Kidney (tissue), 14 donors: Measurements from ENCODE around the gene AARS2. TPM values are rescaled to one million over a fixed set of nuclear protein-coding genes. Genes with fewer than 3 reads are reported as not detected.
"Not testable (repeated sequence)": the region's sequence is repeated elsewhere in the genome, so short reads cannot be mapped to it uniquely, and the experiment has no call there.

ENCODE experiments used
- DNase-seq, 5 donors: peaks; one replicate each; pipeline ENCODE4 v3.0.0-alpha.2; 2013 to 2020
- FAIRE-seq: peaks from 2 replicates; lab custom pipeline; 2012; peaks lifted over from hg19 to GRCh38; lab: Jason Lieb, UNC
- H3K27ac ChIP-seq, 2 donors: one replicate each; pipeline ENCODE4 v1.7.0; 2013; ENCODE audit warnings: low read depth in 2 of 2, low read length in 2 of 2, inconsistent platforms in 1 of 2
- H3K27me3 ChIP-seq: one replicate; pipeline ENCODE4 v1.7.1; 2013; ENCODE audit warnings: low read length, inconsistent platforms; ENCODE audit not compliant: control insufficient read depth, insufficient read depth
- H3K36me3 ChIP-seq, 3 donors: one replicate each; pipeline versions ENCODE4 v1.7.0 to v1.7.1; 2013; ENCODE audit warnings: low read length in 3 of 3, control low read depth in 1 of 3, inconsistent platforms in 1 of 3; ENCODE audit not compliant: insufficient read depth in 3 of 3, control insufficient read depth in 2 of 3
- H3K4me1 ChIP-seq, 3 donors: one replicate each; pipeline versions ENCODE4 v1.7.0 to v1.7.1; 2013; ENCODE audit warnings: low read length in 3 of 3, inconsistent platforms in 1 of 3, low read depth in 1 of 3; ENCODE audit not compliant: control insufficient read depth in 2 of 3, insufficient read depth in 2 of 3
- H3K4me3 ChIP-seq, 3 donors: one replicate each; pipeline versions ENCODE4 v1.7.0 to v1.8.1; 2013; ENCODE audit warnings: low read length in 3 of 3, control low read depth in 1 of 3, inconsistent platforms in 1 of 3
- H3K9ac ChIP-seq, 3 donors: one replicate each; pipeline versions ENCODE4 v1.7.0 to v1.7.1; 2013; ENCODE audit warnings: low read length in 3 of 3, control low read depth in 1 of 3, inconsistent platforms in 1 of 3
- H3K9me3 ChIP-seq, 3 donors: one replicate each; pipeline versions ENCODE4 v1.7.0 to v1.7.1; 2013; ENCODE audit warnings: low read length in 3 of 3, control low read depth in 1 of 3, inconsistent platforms in 1 of 3; ENCODE audit not compliant: control insufficient read depth in 2 of 3, insufficient read depth in 1 of 3
- CTCF ChIP-seq: IDR thresholded peaks from 3 replicates; pipeline ENCODE4 v1.5.1; 2012; ENCODE audit warnings: mild to moderate bottlenecking, moderate library complexity, borderline replicate concordance; ENCODE audit not compliant: insufficient read depth; ENCODE audit errors: extremely low read depth
- intact Hi-C: fragments of 100-400 bp; cut with DNase I; formaldehyde crosslinking; loops from one replicate; pipeline ENCODE4 v1.11.1; 2022
- polyA plus RNA-seq: library from polyadenylated mRNA; stranded (reverse); fragments of 350-450 nt; fragmentation: Illumina TruSeq; extraction: RNeasy Lipid Tissue Mini Kit (QIAGEN cat#74804); gene quantifications from one replicate; pipeline ENCODE4 v1.2.3, GENCODE V29; 2014; ENCODE audit warnings: low read depth, low replicate concordance; ENCODE audit not compliant: insufficient read depth
- total RNA-seq: library from RNA; stranded (reverse); fragmentation: NEBNext Ultra II Directional; extraction: Animal tissue kit (Norgen Biotek cat#: 25700); gene quantifications from one replicate; pipeline ENCODE4 v1.2.1, GENCODE V29; 2021
- donor health status: control.
- donor health status: control.
- donor health status: control.
- donor health status: control.
- donor health status: control.
- donor health status: DM: yes; HTN: yes; CAD: no.
- donor health status: Normal renal cell carcinoma (clear cell type).

The AARS2 gene
- total and polyA plus RNA-seq, 2 donors from 2014 or later: 5.4 to 12.6 TPM

GRCh38 chr6:44349904-44350649, 36.9 kb upstream of the AARS2 start:
- no peak overlapping the region for H3K27ac ChIP-seq

GRCh38 chr6:44346818-44347217, 33.7 kb upstream of the AARS2 start:
- H3K9me3 ChIP-seq, H3K4me3 ChIP-seq, FAIRE-seq, H3K36me3 ChIP-seq, H3K4me1 ChIP-seq, H3K27ac ChIP-seq, intact Hi-C loops, H3K9ac ChIP-seq, H3K27me3 ChIP-seq, DNase-seq: not testable (repeated sequence)

More at GRCh38 chr6:44349904-44350649, 36.9 kb upstream of the AARS2 start:
- no peaks in the 10 kb centered on the region for H3K36me3 ChIP-seq
- H3K4me1 ChIP-seq: no peaks in the 10 kb centered on the region
- FAIRE-seq (no peak), DNase-seq (no peak)
- TF ChIP-seq CTCF: no peak
- H3K4me3 ChIP-seq: no peak overlapping the region
- no peaks in the 10 kb centered on the region for H3K27me3 ChIP-seq
- no peak overlapping the region for H3K9ac ChIP-seq
- H3K9me3 ChIP-seq: no peaks in the 10 kb centered on the region
- intact Hi-C loops: no loop called here

GRCh38 chr6:44342489-44342888, 29.3 kb upstream of the AARS2 start, which contains the start of gene SPATS1:
SPATS1 (plus strand) TSS chr6:44342650; CDS start chr6:44343096, 446 bp downstream.
- H3K27ac ChIP-seq: no peak within 1 kb of the TSS
- no peak within 1 kb of the TSS for H3K4me3 ChIP-seq

More at GRCh38 chr6:44342489-44342888, 29.3 kb upstream of the AARS2 start, which contains the start of gene SPATS1:
- Histone ChIP-seq H3K9me3 (no peaks in the 10 kb centered on the region), H3K27me3 (no peaks in the 10 kb centered on the region), H3K4me1 (no peaks in the 10 kb centered on the region), H3K9ac (no peak within 1 kb of the TSS), H3K36me3 (no peaks in the 10 kb centered on the region)
- DNase-seq (peak in 4 of 5 donors; percentile 57 to 75 (median 63)), FAIRE-seq (no peak)
- intact Hi-C loops: no loop called here
- TF ChIP-seq CTCF: no peak
